Sigmoid colon (tissue), 7 donors: ENCODE results near the gene TBX5. TPM values are rescaled to one million over a fixed set of nuclear protein-coding genes. Genes with fewer than 3 reads are reported as not detected.

ENCODE experiments used
- DNase-seq: peaks from one replicate; pipeline ENCODE4 v3.0.0-alpha.2; 2019
- H3K27ac ChIP-seq, 4 donors: fragments of 200-600 bp; sonication (generic); one replicate each; pipeline ENCODE4 v1.5.1; 2016 to 2019; ENCODE audit warnings: mild to moderate bottlenecking in 1 of 4
- H3K27me3 ChIP-seq, 3 donors: fragments of 200-600 bp; sonication (generic); one replicate each; pipeline ENCODE4 v1.5.1; 2019; ENCODE audit warnings: mild to moderate bottlenecking in 1 of 3
- H3K36me3 ChIP-seq, 4 donors: fragments of 200-600 bp; sonication (generic); one replicate each; pipeline ENCODE4 v1.5.1; 2016 to 2019
- H3K4me1 ChIP-seq, 4 donors: fragments of 200-600 bp; sonication (generic); one replicate each; pipeline ENCODE4 v1.5.1; 2017 to 2019
- H3K4me3 ChIP-seq, 4 donors: fragments of 200-600 bp; sonication (generic); one replicate each; pipeline ENCODE4 v1.5.1; 2017 to 2019; ENCODE audit warnings: mild to moderate bottlenecking in 2 of 4, moderate library complexity in 1 of 4
- H3K9me3 ChIP-seq, 4 donors: fragments of 200-600 bp in 3 of 4; sonication (generic) in 3 of 4; one replicate each; pipeline versions ENCODE4 v1.5.1 to v1.6.1; 2013 to 2019
- EP300 ChIP-seq, 4 donors: sonication (generic); formaldehyde crosslinking; IDR thresholded peaks; one replicate each; pipeline ENCODE4 v1.6.1; 2017; ENCODE audit warnings: antibody characterized with exemption in 4 of 4
- POLR2A ChIP-seq, 2 donors: fragments of 450-650 bp; IDR thresholded peaks; one replicate each; pipeline ENCODE4 v1.6.1; 2016; ENCODE audit warnings: antibody characterized with exemption in 2 of 2, mild to moderate bottlenecking in 2 of 2, moderate library complexity in 2 of 2
- POLR2AphosphoS5 ChIP-seq, 4 donors: sonication (generic); formaldehyde crosslinking; IDR thresholded peaks; one replicate each; pipeline ENCODE4 v1.6.1; 2017; ENCODE audit warnings: antibody characterized with exemption in 4 of 4
- WGBS, 2 donors: extraction: QIAGEN DNeasy Blood & Tissue Kit; methylation state at CpG; one replicate each; pipeline ENCODE4 v1.1.7; 2013; 5-methylcytosine and 5-hydroxymethylcytosine counted together
- intact Hi-C: fragments of 100-400 bp; cut with DNase I; formaldehyde crosslinking; loops from one replicate; pipeline ENCODE4 v1.15.1; 2023
- polyA plus RNA-seq, 3 donors: library from polyadenylated mRNA; stranded (reverse); fragments of 200-250 nt; gene quantifications; one replicate each; pipeline ENCODE4 v1.2.3, GENCODE V29; 2013
- total RNA-seq, 4 donors: library from RNA; depleted of rRNA; stranded (reverse); fragments of >200 nt; gene quantifications; one replicate each; pipeline ENCODE4 v1.1.0, GENCODE V29; 2016
- TF ChIP-seq, protein P1 (sequence below), 4 experiments: fragments of 450-650 bp in 3 of 4; fragments of 200-600 bp in 1 of 4; IDR thresholded peaks; one replicate each; pipeline ENCODE4 v1.5.1; 2016 to 2019; ENCODE audit warnings: antibody characterized with exemption in 4 of 4, mild to moderate bottlenecking in 3 of 4, moderate library complexity in 2 of 4
- donor health status: healthy with polysubstance abuse.
- donor health status: Bipolar disorder and iron deficiency.
- donor health status: healthy.

Gene TBX5
- total and polyA plus RNA-seq, 7 donors, result not detected

DNA sequence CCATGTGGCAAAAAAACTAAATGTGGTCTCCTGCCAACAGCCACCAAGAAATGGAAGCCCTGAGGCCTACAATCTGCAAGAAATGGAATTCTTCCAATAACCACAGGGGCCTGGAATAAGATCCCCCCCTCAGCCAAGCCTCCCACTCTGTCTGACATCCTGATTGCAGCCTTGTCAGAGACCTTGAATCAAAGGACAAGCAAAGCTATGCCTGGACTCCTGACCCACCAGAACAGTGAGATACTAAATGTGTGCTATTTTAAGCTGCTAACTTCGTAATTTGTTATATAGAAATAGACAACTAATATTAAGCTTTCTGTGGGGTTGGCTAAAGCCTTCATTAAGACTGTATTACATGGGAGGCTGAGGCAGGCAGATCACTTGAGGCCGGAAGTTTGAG, 77.7 kb downstream of the TBX5 start:
- H3K9me3 ChIP-seq, result peaks cover 0 to 6% (median 1%) of the 10 kb centered on the region in 4 donors
- 69 to 82% methylated on average over 2 of the region's 2 CpGs for WGBS, 2 donors
- intact Hi-C loops, result no loop called here

DNA sequence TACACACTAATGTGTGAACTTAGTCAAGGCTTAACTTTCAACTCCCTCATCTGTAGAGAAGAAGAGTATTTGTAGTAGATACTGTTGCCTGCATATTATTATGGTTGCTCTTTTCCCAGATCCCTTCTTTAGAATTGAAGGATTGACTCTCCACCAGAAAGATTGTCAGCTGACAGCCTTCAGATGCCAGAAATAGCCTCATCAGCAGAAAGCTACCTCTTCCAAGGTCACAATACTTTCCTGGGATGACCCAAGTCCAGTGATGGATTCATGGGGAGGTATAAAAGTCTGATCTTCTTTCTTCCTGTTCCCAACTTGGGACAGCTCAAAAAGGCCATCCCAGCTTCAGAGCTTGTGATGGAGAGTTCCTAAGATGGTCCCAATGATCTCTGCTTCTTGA, 78.2 kb downstream of the TBX5 start:
- intact Hi-C loops, result no loop called here
- DNase-seq, result no peak
- Histone ChIP-seq H3K27me3 (no peaks in the 10 kb centered on the region), H3K4me1 (no peaks in the 10 kb centered on the region), H3K27ac (no peak overlapping the region), H3K36me3 (no peaks in the 10 kb centered on the region), H3K9me3 (peaks cover 0 to 6% (median 1%) of the 10 kb centered on the region in 4 donors), H3K4me3 (no peak overlapping the region)
- TF ChIP-seq, protein P1, sequence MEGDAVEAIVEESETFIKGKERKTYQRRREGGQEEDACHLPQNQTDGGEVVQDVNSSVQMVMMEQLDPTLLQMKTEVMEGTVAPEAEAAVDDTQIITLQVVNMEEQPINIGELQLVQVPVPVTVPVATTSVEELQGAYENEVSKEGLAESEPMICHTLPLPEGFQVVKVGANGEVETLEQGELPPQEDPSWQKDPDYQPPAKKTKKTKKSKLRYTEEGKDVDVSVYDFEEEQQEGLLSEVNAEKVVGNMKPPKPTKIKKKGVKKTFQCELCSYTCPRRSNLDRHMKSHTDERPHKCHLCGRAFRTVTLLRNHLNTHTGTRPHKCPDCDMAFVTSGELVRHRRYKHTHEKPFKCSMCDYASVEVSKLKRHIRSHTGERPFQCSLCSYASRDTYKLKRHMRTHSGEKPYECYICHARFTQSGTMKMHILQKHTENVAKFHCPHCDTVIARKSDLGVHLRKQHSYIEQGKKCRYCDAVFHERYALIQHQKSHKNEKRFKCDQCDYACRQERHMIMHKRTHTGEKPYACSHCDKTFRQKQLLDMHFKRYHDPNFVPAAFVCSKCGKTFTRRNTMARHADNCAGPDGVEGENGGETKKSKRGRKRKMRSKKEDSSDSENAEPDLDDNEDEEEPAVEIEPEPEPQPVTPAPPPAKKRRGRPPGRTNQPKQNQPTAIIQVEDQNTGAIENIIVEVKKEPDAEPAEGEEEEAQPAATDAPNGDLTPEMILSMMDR (IDR thresholded peaks at IDR 0.05), result no peak
- TF ChIP-seq POLR2AphosphoS5 (IDR thresholded peaks at IDR 0.05) (no peak), POLR2A (IDR thresholded peaks at IDR 0.05) (no peak), EP300 (IDR thresholded peaks at IDR 0.05) (no peak)

More for the DNA sequence above, 77.7 kb downstream of the TBX5 start:
- DNase-seq, result no peak
- no peak overlapping the region for H3K4me3 ChIP-seq
- TF ChIP-seq POLR2AphosphoS5 (IDR thresholded peaks at IDR 0.05) (no peak), EP300 (IDR thresholded peaks at IDR 0.05) (no peak), POLR2A (IDR thresholded peaks at IDR 0.05) (no peak)
- TF ChIP-seq, protein P1 (IDR thresholded peaks at IDR 0.05), result no peak
- H3K4me1 ChIP-seq, result no peaks in the 10 kb centered on the region
- H3K36me3 ChIP-seq, result no peaks in the 10 kb centered on the region
- no peaks in the 10 kb centered on the region for H3K27me3 ChIP-seq
- H3K27ac ChIP-seq, result no peak overlapping the region

DNA sequence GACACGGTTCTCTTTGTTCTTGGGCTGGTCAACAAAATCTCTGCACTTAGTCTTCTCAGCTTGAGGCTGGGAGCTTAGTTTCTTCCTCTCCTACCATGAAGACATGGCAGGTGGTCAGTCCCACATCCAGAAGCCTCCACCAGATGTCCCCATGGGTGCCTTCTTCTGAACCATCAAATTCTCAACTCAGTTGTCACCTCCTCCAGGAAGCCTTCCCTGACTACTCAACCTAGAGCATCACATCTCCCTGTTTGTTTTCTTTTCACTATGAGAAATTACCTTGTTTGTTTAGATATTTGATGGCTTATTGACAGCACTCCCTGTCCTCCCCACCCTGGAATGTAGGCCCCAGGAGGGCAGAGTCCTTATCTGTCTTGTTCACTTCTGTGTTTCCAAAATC, 84.4 kb downstream of the TBX5 start:
- intact Hi-C loops, result no loop called here

DNA sequence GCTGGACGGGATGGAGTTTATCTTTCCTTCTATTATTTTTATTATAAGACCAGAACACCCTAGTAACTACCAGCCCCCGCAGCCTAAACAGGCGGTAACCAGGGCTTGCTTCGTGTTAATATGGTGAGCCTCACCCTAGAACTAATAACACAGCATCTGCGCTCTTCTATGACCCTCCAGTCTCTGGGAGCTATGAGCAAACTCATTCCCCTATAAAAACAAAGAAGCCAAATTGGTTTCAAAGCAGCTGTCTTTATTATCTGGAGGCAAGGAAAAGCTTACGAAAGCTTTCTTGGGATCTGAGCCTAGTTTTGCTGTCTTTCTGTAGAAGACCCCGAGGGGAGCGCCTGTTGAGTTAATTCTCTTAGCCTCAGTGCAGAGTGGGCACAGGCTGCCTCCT, 85.0 kb downstream of the TBX5 start:
- intact Hi-C loops, result no loop called here
- Histone ChIP-seq H3K27ac (no peak overlapping the region), H3K27me3 (no peaks in the 10 kb centered on the region)

More for the DNA sequence above, 84.4 kb downstream of the TBX5 start:
- Histone ChIP-seq H3K9me3 (no peaks in the 10 kb centered on the region), H3K27me3 (no peaks in the 10 kb centered on the region), H3K4me3 (no peak overlapping the region), H3K36me3 (no peaks in the 10 kb centered on the region), H3K4me1 (no peaks in the 10 kb centered on the region), H3K27ac (no peak overlapping the region)
- DNase-seq, result no peak
- 75 to 81% methylated on average over 1 of the region's 1 CpG for WGBS, 2 donors
- TF ChIP-seq EP300 (IDR thresholded peaks at IDR 0.05) (no peak), POLR2A (IDR thresholded peaks at IDR 0.05) (no peak), POLR2AphosphoS5 (IDR thresholded peaks at IDR 0.05) (no peak)
- TF ChIP-seq, protein P1 (IDR thresholded peaks at IDR 0.05), result no peak

More for the DNA sequence above, 85.0 kb downstream of the TBX5 start:
- Histone ChIP-seq H3K4me1 (no peaks in the 10 kb centered on the region), H3K9me3 (no peaks in the 10 kb centered on the region), H3K4me3 (no peak overlapping the region), H3K36me3 (no peaks in the 10 kb centered on the region)
- TF ChIP-seq POLR2AphosphoS5 (IDR thresholded peaks at IDR 0.05) (no peak), POLR2A (IDR thresholded peaks at IDR 0.05) (no peak), EP300 (IDR thresholded peaks at IDR 0.05) (no peak)
- TF ChIP-seq, protein P1 (IDR thresholded peaks at IDR 0.05), result no peak
- DNase-seq, result no peak
- 87 to 90% methylated on average over 8 of the region's 8 CpGs for WGBS, 2 donors
